Stimulated activated CD8-positive, alpha-beta memory T cell treated with anti-CD3 and anti-CD28 coated beads, Interleukin-7, amount 100 ng/mL, for 4 hours (primary cell): ENCODE data around the gene JAZF1.

Experiments
- DNase-seq, 2 donors: peaks; one replicate each; pipeline ENCODE4 v3.0.0-alpha.2; 2020; ENCODE audit warnings: low read depth in 2 of 2

JAZF1 gene

DNA sequence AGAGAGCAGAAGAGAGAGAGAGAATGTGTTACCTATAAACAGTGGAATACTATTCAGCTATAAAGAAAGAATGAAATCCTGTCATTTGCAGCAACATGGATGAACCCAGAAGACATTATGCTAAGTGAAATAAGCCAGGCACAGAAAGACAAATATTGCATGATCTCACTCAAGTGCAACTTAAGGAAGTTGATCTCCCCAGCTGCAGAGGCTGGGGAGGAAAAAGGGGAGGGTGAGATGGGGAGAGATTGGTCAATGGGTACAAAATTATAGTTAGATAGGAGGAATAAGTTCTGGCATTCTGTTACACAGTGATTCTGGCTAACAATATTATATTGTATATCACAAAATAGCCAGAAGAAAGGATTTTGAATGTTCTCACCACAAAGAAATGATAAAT, 11.2 kb upstream of the JAZF1 start:
- no peak for DNase-seq

DNA sequence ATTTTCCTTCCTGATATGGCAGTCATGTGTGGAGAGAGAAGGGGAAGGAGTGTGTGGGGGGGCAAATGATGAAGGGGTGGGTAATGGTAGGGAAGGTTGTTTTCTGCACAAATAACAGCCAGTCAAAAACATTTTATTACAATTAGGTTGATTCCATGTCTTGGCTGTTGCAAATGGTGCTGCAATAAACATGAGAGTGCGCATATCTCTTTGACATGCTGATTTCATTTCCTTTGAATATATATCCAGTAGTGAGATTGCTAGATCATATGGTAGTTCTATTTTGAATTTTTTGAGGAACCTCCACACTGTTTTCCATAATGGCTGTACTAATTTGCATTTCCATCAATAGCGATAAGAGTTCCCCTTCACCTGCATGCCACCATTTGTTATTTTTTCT, 10.6 kb upstream of the JAZF1 start:
- no peak for DNase-seq

DNA sequence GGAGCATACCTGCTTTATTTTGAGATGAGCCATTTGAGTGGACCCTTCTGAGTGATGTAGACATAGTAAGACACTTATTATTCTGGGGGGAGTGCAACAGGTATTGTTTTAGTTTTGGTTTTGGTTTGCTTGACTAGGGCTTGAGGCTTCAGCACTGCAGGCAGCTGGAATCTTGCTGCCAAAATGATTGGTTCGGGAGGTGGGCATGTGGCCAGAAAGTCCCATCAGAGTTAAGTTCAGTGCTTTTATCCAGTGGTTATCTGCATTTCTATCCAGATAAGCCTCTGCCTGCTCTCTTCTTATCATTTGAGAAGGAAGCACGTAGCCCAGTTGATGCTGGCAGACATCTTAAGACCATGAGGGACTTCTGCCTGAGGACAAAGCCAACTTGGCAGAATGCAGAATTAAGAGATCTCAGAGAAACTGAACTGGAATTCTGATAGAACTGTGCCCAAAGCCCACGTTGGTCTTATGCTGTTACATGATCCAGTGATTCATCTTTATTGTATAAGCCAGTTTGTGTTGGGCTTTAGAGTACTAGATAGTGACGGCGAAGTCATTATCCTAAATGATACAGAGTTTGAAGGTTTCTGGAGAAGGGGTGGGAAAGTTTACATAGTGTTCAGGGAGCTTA, 9.6 kb upstream of the JAZF1 start:
- DNase-seq, result no peak

DNA sequence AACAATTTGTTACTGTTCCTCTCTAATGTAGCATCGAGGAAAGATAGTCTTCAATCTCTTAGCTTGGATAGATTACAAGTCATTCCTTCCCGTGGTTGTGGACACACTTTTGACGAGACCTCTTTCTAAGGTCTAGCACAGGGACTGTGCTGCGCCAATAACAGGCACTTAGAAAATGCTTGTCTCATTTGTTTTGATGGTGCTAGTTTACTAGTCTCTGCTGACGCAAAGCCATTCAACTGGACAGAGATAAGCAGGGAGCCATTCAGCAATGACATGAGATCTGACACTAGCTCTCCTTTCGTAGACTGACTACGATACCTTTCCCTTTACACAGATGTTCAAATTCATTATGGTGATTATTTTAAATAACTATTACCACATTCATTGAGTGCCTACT, 6.4 kb upstream of the JAZF1 start:
- DNase-seq, result no peak

DNA sequence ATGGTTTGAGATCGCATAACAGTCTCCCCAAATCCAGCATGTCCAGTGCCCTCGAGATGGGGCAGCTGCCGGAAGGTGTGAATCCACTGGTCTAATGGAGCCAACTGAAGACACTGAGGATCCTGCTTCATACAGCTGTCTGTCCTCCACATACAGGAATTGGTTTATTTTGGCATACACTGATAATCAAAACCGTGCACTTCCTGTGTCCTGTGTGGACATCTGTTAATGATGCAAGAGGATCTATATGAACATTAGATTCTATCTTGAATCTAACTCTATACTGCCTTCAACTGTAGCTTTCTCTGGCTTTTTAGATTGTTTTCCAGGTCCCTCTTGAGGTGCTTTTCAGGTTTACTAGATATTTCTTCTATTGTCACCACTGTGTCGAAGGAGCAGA, 3.0 kb upstream of the JAZF1 start:
- DNase-seq, result no peak

DNA sequence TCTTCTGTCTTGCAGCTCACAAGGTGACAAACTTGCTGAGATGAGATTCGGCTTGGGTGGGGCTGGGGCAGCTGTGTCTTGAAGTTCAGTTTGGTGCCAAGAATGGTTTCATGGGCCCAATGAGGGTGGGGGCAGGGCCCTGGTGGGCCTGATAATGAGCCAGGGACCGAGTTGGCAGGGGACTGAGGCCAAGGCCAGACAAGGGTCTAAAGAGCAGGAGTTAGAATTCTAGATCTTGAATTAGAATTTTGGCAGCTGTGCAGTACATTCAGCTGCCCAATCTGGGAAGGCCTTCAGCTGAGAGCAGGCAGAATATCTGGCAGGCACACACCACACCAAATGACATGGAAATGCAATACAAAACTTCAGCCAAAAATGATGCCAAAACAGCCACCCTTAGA, 1.5 kb upstream of the JAZF1 start:
- DNase-seq, result no peak

DNA sequence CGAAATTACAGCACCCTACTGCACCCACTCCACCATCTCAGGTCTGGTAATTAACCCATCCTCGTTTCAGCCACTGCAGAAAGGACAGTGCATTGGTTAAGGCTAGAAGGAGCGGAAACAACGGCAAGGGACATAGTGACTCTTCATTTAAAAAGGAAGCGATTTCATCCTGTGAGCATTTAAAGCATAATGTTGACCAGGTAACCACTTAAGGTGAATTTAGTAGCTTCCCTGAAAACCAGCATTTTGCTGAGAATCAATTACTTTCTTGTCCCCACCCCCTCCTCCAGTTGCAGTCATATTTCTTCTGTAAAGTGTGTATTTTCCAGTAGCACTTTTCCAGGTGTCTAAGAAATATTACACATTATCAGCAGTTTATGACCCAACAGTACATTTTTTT, 821 bp upstream of the JAZF1 start:
- no peak for DNase-seq

DNA sequence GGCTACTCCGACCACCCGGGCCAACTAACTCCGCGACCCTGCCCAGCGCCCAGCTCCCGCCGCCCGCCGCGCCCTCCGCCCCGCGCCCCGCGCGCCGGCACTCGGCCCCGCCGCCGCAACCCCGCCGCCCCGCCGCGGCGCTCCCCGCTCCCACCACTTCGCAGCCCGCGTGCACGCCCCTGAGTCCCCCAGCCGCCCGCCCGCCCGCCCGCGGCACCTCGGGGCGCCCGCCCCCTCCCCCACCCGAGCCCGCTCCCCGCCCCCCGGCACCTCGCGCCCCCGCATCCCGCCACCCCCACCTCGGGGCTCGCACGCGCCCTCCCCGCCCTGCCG, 598 bp downstream of the JAZF1 start:
- DNase-seq, result no peak

DNA sequence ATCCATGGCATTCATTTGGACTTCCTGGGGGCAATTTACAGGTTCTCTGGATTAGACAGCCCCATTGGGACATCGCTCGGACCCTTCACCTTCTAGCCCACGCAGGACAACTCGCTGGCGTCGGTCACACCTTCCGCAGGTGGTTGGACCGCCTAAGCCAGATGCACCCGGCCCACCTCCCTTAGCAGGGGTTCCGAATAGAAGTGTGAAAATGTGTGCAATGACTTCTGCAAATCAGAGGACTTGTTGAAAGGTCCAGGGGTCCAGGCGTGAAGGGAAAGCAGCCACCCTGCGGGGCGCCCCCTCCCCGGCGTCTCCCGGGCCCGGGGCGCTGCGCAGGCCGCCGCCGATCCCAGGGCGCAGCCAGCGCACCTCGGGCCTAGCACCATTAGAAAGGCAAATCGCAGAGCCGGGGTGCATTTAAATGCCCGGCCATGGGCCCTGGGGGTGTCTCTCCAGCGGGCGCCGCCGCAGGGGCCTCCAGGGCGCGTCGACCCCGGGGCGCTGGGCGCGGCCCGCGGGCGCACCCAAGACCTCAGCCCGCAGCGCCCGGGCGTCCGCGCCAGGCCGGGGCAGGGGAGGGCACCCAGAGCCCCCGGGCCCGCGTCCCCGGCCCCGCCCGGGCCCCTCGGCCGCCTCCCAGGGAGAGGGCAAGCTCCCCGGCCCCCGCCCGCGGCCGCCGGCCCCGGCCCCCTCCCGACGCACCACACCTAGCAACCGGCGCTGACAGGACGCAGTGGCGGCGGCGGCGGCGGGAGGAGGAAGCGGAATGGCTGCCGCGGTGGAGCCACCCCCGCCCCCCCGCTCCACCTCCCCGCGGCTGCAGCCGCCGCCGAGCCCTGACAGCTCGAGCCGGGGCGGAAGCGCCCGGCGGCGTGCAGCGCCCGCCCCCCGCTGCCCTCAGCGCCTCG, 1.2 kb downstream of the JAZF1 start:
- DNase-seq, result peak; percentile 43 to 75

DNA sequence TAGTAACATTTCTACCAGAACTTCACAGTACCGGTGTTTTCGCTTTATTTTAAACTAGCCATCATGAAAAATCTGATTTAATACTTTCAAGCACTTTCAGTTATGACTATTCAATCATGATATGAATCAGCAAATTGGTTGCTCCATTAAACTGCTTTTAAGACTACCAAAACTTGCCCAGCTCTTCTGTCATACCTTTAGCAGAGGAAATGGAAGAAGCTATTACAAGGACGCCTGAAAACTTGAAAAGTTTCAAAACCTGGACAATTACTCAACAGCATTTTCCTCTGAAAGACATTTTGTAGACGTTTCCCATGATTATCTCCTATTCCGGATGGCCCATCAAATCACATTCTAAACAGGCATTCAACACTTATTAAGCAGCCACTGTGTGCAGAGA, 2.0 kb downstream of the JAZF1 start:
- DNase-seq, result no peak

DNA sequence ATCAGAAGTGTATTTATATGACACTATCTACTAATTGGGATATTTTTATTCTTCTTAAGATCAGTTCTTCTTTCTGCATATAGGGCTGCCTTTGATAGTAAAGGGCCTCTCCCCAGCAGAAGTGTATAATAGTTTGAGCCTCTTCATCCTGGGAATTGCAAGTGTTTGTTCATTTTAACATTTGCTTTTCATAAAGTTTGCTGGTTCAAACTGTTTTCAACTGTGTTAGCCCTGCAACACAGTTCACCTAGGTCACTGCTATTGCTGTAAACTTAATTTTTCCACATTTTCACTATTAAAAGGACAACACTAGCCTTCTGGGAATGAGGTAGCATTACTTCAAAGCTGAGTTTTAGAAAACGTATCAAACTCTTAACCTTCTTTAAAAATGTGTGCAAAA, 2.8 kb downstream of the JAZF1 start:
- no peak for DNase-seq

DNA sequence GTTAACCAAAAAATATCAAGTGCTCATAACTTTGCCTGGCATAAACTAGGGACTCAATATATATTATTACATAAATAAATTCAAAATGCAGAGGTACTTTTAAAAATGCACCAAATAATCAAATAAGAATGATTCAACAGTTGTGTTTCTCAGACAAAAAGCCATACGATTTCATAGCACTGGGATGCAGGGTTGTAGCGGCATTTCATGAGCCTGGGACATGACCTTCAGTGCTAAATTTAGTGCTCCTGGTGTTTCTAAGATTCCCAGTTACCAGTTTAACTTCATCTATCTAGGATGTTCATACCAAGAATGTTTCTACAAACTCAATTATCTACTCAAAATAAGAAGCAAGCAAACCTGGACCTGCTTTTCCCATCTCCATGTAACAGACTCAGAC, 4.0 kb downstream of the JAZF1 start:
- no peak for DNase-seq

DNA sequence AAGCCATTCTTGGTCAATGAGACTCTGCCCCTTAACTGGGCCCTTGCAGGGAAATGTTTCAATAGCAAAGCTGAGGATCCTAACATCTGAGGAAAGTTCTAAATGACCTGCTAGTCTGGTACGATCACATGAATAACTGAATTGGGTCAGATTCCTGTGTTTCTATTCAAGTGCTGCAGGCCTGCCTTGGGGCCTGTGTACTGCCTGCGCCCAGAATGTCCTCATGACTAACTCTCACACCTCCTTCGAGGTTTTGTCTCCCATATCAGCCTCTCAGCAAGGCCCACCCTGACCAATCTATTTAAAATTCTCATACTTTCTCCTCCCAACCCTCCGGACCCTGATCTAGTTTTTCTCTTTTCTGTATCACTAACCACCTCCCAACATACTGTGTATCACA, 4.4 kb downstream of the JAZF1 start:
- no peak for DNase-seq

DNA sequence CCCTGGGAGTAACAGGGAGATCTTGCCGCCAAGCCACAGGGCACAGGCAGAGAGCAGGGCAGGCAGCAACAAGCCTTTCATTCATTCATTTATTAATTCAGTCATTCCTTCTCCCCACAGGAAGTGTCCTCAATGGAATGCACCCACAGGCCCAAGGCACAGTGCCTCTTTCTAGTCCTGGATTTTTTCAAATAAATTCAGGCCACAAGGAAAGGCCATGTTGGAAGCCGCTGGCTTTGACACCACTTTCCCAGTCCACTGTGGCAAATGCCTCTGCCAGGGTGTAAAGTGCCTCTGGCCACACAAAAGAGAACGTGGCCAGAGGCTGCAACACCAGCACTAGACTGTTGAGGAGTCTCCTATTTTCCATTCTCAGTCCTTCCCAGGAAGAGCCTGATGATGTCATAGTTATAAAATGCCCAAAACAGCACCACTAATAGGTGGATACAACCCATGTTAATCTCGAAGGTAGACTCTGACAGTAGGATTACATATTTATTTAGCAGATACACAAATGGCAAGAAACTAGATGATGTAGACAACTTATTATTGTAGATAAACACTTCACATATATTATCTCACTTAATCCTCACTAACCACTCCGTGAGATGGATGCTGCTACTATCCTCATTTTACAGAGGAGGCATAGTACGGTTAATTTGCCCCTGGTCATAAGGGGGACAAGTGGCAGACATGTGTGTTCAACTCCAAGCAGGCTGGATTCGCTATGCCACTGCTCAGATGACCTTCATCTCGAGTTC, 5.5 kb downstream of the JAZF1 start:
- no peak for DNase-seq

DNA sequence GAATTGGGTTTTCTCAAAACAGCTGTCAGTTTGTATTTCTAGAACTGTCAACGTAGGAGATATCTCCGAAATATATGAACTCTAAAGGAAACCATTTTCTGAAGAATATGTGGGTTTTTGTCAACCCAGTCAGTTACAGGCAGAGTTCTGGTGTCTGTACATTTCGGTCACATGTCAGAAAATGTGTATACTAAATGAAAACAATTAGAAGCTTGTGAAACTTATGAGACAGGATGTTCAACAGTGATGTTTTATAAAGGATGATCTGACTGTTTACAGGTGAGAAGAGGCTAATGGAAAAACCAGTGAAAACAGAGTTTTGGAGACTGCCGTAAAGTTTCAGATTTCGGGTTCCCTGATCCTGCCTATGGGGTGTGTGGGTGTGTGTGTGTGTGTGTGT, 6.2 kb downstream of the JAZF1 start:
- no peak for DNase-seq

DNA sequence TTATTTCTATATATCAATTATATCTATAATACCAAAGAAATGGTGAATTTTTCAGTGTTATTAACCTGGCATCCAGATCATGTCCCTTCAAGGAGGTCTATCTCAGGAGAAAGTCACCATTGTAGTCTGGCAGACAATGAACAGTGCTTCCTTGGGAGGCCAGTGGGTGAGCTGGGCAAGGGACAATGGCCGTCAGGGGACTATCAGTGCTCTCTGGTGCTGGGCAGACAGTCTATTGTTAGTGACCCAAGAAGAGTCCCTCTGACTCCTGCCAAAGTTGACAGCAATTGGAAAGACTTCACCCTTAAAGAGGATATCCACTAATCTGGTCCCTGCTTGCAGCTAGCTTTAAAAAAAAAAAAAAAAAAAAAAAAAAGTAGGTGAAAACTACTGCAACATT, 7.1 kb downstream of the JAZF1 start:
- DNase-seq, result no peak

DNA sequence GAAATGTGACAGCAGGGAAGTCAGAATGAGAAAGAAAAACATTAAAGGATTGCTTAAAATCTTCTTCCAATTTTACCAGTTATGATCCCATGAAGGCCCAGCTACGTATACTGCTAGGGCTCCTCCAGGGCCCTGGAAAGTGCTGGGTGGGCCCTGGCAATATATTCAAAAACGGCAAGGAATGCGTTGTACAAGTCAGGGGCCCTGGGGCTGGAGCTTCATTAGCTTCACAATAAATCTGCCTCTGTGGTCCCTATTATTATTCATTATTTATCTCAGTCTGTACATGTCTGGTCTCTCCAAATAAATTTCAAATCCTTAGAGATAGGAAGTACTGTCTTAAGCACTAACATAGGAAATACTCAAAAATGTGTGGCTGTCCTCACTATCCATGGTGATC, 7.6 kb downstream of the JAZF1 start:
- DNase-seq, result no peak

DNA sequence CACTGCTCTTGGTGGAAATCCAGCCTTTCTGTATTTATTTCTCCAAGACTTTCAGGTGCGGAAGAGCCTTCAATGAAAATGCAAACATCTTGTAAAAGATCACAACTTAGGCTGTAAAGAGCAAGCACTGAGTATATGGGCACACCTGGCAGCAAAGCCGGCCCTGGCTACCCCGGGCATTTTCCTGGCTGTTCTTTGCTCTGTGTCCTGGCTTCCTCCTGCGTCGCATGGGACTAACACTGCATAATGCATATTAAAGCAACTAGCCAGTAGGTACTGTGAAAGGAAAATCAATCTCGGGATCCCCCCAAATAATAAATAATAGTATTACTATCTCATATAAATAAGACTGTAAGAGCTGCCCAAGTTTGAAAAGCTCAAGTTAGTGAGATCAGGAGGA, 9.9 kb downstream of the JAZF1 start:
- no peak for DNase-seq

DNA sequence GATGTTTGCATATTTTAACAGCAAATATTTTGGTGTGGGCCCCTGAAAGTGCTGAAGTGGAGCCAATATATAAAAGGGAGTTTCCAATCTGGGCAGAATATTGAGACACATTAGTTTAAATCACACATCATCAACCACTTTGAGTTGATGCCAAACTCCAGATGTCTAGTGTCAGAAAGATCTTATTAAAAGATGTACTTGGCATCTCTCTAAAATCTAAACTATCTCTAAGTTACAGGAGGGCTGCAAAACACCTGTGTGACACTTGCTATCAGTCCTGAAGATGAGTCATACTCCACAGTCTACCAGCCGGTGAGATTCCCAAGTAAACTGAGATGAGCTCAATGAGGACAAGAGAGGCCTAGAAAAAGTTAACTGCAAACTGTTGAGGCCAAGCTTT, 11.4 kb downstream of the JAZF1 start:
- no peak for DNase-seq

DNA sequence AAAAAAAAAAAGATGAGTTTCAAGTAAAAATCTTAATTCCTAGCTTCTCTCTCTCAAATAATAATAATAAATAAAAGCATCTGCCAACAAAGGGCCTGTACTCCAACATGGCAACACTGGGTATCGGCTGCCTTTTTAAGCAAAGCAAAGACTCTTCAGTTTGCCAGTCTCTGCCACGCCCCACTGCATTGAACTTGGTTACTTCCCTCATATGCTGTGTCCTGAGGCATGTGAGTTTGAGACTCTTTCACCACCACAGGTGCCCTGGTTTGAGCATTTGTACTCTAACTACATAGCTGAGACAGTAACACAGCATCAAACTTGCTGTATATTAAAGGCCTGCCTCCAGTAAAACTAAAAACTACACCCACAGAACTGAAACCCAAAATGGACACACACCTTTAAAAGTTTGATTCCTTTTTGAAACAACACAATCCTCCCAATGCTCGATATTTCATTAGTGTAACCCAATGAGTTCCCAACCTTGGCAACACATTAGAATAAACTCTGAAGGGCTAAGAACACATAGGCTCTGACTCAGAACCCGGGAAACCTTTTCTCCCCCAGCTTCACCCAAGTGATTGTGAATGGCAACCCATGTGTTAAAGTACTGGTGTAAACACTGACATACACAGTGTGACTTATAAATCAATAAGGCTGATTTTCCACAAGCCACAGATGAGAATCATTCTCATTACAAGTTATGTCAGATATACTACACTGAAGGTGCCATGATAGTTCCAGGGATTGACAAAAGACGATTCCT, 12.0 kb downstream of the JAZF1 start:
- DNase-seq, result no peak

DNA sequence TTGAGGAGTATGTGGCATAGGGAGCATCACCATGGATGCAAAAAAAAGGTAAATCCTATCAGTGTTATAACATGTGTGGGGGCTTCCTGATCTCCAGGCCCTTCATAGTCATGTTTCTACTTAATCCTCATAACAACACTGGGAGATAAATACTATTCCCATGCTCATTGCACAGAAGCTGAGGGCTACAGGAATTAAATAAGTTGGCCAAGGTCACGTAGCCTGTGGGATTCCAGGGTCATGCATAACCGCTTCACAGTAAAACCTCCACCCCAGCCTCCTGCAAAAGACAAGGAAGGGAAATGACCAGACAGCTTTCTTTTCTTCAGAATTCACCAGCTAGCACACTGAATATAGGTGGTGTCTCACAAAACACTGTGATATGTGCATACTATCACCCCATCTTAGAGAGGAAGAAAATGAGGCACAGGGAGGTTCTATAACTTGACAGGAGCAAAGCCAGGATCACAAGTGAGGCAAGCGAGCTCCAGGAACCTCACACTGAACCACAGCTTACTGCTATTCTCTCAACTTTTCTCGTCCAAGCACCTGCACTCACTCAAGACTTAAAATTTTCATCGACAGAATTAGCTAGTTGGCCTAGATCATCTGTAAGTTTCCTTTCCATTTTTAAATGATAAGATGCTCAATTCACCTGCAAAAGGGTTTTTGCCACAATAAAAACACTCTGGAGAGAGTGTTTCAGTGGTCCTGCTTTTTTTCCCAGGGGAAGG, 13.4 kb downstream of the JAZF1 start:
- DNase-seq, result no peak
